Astrocyte (in vitro differentiated cells and primary cell): ENCODE measurements around the gene PHACTR4. TPM values are rescaled to one million over a fixed set of nuclear protein-coding genes. Genes with fewer than 3 reads are reported as not detected.
"Not testable (repeated sequence)": the region's sequence is repeated elsewhere in the genome, so short reads cannot be mapped to it uniquely, and the experiment has no call there.

Experiments used
- DNase-seq: peaks from one replicate; pipeline ENCODE4 v3.0.0-alpha.2; 2010; ENCODE audit warnings: low read depth
- FAIRE-seq: peaks from 2 replicates; lab custom pipeline; 2011; peaks lifted over from hg19 to GRCh38; lab: Jason Lieb, UNC
- H2AFZ ChIP-seq: 2 replicates; pipeline ENCODE4 v1.6.0; 2012; ENCODE audit warnings: low read depth, low read length, inconsistent platforms
- H3K27ac ChIP-seq: 2 replicates; pipeline ENCODE4 v1.5.1; 2011; ENCODE audit warnings: low read depth, low read length, inconsistent platforms
- H3K27me3 ChIP-seq: 2 replicates; pipeline ENCODE4 v1.6.0; 2011; ENCODE audit warnings: low read length, inconsistent platforms; ENCODE audit not compliant: insufficient read depth
- H3K36me3 ChIP-seq: 2 replicates; pipeline ENCODE4 v1.5.1; 2011; ENCODE audit warnings: low read length, inconsistent platforms; ENCODE audit not compliant: insufficient read depth
- H3K4me1 ChIP-seq: 2 replicates; pipeline ENCODE4 v1.5.1; 2011; ENCODE audit warnings: low read length, inconsistent platforms; ENCODE audit not compliant: insufficient read depth
- H3K4me2 ChIP-seq: 2 replicates; pipeline ENCODE4 v1.6.0; 2012; ENCODE audit warnings: low read length, inconsistent platforms
- H3K4me3 ChIP-seq: 2 replicates; pipeline ENCODE4 v1.5.1; 2011; ENCODE audit warnings: low read depth, mild to moderate bottlenecking, low read length, inconsistent platforms; ENCODE audit not compliant: insufficient read depth
- H3K79me2 ChIP-seq: 2 replicates; pipeline ENCODE4 v1.6.0; 2012; ENCODE audit warnings: mild to moderate bottlenecking, low read length, inconsistent platforms; ENCODE audit not compliant: insufficient read depth
- H3K9ac ChIP-seq: 2 replicates; pipeline ENCODE4 v1.6.0; 2012; ENCODE audit warnings: mild to moderate bottlenecking, low read length, inconsistent platforms
- H3K9me3 ChIP-seq: 2 replicates; pipeline ENCODE4 v1.5.1; 2012; ENCODE audit warnings: low read depth, mild to moderate bottlenecking, low read length, inconsistent platforms; ENCODE audit not compliant: insufficient read depth
- H4K20me1 ChIP-seq: 2 replicates; pipeline ENCODE4 v1.6.0; 2012; ENCODE audit warnings: low read length, inconsistent platforms; ENCODE audit not compliant: insufficient read depth
- H3K27ac Mint-ChIP-seq: one replicate; pipeline ENCODE4 v1.8.0; 2021; ENCODE audit warnings: mild to moderate bottlenecking, mixed read lengths; ENCODE audit not compliant: unreplicated experiment
- H3K27me3 Mint-ChIP-seq: one replicate; pipeline ENCODE4 v1.8.0; 2021; ENCODE audit warnings: low read depth, mixed read lengths; ENCODE audit not compliant: unreplicated experiment
- H3K36me3 Mint-ChIP-seq: one replicate; pipeline ENCODE4 v1.8.0; 2021; ENCODE audit warnings: low read depth, mixed read lengths; ENCODE audit not compliant: unreplicated experiment
- H3K4me1 Mint-ChIP-seq: one replicate; pipeline ENCODE4 v1.8.0; 2021; ENCODE audit warnings: low read depth, mixed read lengths; ENCODE audit not compliant: unreplicated experiment
- H3K4me3 Mint-ChIP-seq: one replicate; pipeline ENCODE4 v1.8.0; 2021; ENCODE audit warnings: mild to moderate bottlenecking, moderate library complexity, mixed read lengths; ENCODE audit not compliant: unreplicated experiment
- H3K9me3 Mint-ChIP-seq: one replicate; pipeline ENCODE4 v1.8.0; 2021; ENCODE audit warnings: mild to moderate bottlenecking, mixed read lengths; ENCODE audit not compliant: unreplicated experiment
- EZH2 ChIP-seq: IDR thresholded peaks from 2 replicates; pipeline ENCODE4 v1.6.1; 2012; ENCODE audit warnings: mild to moderate bottlenecking, low read length, inconsistent platforms; ENCODE audit not compliant: insufficient read depth
- total RNA-seq: library from RNA; stranded (reverse); gene quantifications from 2 replicates; pipeline ENCODE4 v1.2.1, GENCODE V29; 2021
- TF ChIP-seq, protein P1 (sequence below): IDR thresholded peaks from 2 replicates; pipeline ENCODE4 v1.5.1; 2011; ENCODE audit warnings: low read depth, mild to moderate bottlenecking, inconsistent platforms, low read length, moderate library complexity; ENCODE audit not compliant: insufficient read depth

The PHACTR4 gene
- total RNA-seq, 1 donor from 2014 or later = 78.5 TPM

GRCh38 chr1:28365864-28366263 is 3.7 kb upstream of the PHACTR4 start:
- peaks cover 8% of the 10 kb centered on the region for H3K4me1 ChIP-seq
- no peaks in the 10 kb centered on the region for H3K9me3 ChIP-seq
- no peaks in the 10 kb centered on the region for H3K27me3 ChIP-seq
- no peak overlapping the region for H3K9ac ChIP-seq
- Mint-ChIP-seq H3K4me1 (peaks cover 3% of the 10 kb centered on the region), H3K36me3 (no peaks in the 10 kb centered on the region), H3K27me3 (no peaks in the 10 kb centered on the region), H3K27ac (no peak overlapping the region), H3K4me3 (no peak overlapping the region), H3K9me3 (no peaks in the 10 kb centered on the region)
- H2AFZ ChIP-seq = no peak overlapping the region
- no peak for FAIRE-seq
- H3K4me3 ChIP-seq = no peak overlapping the region
- H3K27ac ChIP-seq = no peak overlapping the region
- no peak for TF ChIP-seq EZH2
- TF ChIP-seq, protein P1, sequence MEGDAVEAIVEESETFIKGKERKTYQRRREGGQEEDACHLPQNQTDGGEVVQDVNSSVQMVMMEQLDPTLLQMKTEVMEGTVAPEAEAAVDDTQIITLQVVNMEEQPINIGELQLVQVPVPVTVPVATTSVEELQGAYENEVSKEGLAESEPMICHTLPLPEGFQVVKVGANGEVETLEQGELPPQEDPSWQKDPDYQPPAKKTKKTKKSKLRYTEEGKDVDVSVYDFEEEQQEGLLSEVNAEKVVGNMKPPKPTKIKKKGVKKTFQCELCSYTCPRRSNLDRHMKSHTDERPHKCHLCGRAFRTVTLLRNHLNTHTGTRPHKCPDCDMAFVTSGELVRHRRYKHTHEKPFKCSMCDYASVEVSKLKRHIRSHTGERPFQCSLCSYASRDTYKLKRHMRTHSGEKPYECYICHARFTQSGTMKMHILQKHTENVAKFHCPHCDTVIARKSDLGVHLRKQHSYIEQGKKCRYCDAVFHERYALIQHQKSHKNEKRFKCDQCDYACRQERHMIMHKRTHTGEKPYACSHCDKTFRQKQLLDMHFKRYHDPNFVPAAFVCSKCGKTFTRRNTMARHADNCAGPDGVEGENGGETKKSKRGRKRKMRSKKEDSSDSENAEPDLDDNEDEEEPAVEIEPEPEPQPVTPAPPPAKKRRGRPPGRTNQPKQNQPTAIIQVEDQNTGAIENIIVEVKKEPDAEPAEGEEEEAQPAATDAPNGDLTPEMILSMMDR = no peak
- peaks cover 9% of the 10 kb centered on the region for H3K79me2 ChIP-seq
- no peak for DNase-seq
- H3K36me3 ChIP-seq = no peaks in the 10 kb centered on the region
- peaks cover 3% of the 10 kb centered on the region for H4K20me1 ChIP-seq
- H3K4me2 ChIP-seq = no peak overlapping the region

GRCh38 chr1:28368608-28369007 is 932 bp upstream of the PHACTR4 start:
- FAIRE-seq, H3K27me3 ChIP-seq, H4K20me1 ChIP-seq, H3K9me3 Mint-ChIP-seq, H3K4me1 Mint-ChIP-seq, H3K9ac ChIP-seq, H3K36me3 ChIP-seq, H3K27ac ChIP-seq, H3K36me3 Mint-ChIP-seq, H3K4me3 ChIP-seq, H3K27me3 Mint-ChIP-seq, DNase-seq, H3K4me2 ChIP-seq, H3K9me3 ChIP-seq: not testable (repeated sequence)
- Mint-ChIP-seq H3K4me3 (peak overlapping the region; percentile 85), H3K27ac (peak overlapping the region; percentile 37)
- H2AFZ ChIP-seq = peak overlapping the region; percentile 96
- H3K4me1 ChIP-seq = peaks cover 12% of the 10 kb centered on the region
- H3K79me2 ChIP-seq = peaks cover 34% of the 10 kb centered on the region

GRCh38 chr1:28370239-28371009 is 884 bp downstream of the PHACTR4 start:
- TF ChIP-seq, protein P1 = peak; percentile 4
- TF ChIP-seq EZH2 = no peak
- Histone ChIP-seq H4K20me1 (peaks cover 4% of the 10 kb centered on the region), H3K79me2 (peaks cover 43% of the 10 kb centered on the region), H2AFZ (peak overlapping the region; percentile 96), H3K27ac (peak overlapping the region; percentile 91), H3K9me3 (no peaks in the 10 kb centered on the region), H3K4me2 (peak overlapping the region; percentile 90), H3K36me3 (no peaks in the 10 kb centered on the region), H3K27me3 (no peaks in the 10 kb centered on the region), H3K4me1 (peaks cover 20% of the 10 kb centered on the region), H3K9ac (peak overlapping the region; percentile 93), H3K4me3 (peak overlapping the region; percentile 85)
- FAIRE-seq = no peak
- peak; percentile 42 for DNase-seq
- Mint-ChIP-seq H3K27me3 (no peaks in the 10 kb centered on the region), H3K9me3 (no peaks in the 10 kb centered on the region), H3K36me3 (peaks cover under 1% of the 10 kb centered on the region), H3K4me1 (peaks cover 21% of the 10 kb centered on the region), H3K27ac (peak overlapping the region; percentile 90), H3K4me3 (peak overlapping the region; percentile 95)
